Esophagus muscularis mucosa (tissue), 4 donors: ENCODE results near the gene SLCO3A1. TPM values are rescaled to one million over a fixed set of nuclear protein-coding genes. Genes with fewer than 3 reads are reported as not detected.

Source experiments
- DNase-seq: peaks from one replicate; pipeline ENCODE4 v3.0.0-alpha.2; 2017; ENCODE audit errors: extremely low spot score
- H3K27ac ChIP-seq, 4 donors: fragments of 200-600 bp; sonication (generic); replicated peaks in 1 of 4; 1 replicate in 3 of 4; 2 replicates in 1 of 4; pipeline ENCODE4 v1.5.1; 2016 to 2019; ENCODE audit warnings: mild to moderate bottlenecking in 1 of 4
- H3K27me3 ChIP-seq, 4 donors: fragments of 200-600 bp; sonication (generic); one replicate each; pipeline versions ENCODE4 v1.5.1 to v1.6.0; 2016 to 2019
- H3K36me3 ChIP-seq, 4 donors: fragments of 200-600 bp; sonication (generic); one replicate each; pipeline ENCODE4 v1.5.1; 2016 to 2019
- H3K4me1 ChIP-seq, 4 donors: fragments of 200-600 bp; sonication (generic); one replicate each; pipeline ENCODE4 v1.5.1; 2016 to 2019
- H3K4me3 ChIP-seq, 4 donors: fragments of 200-600 bp; sonication (generic); 1 replicate in 2 of 4; 2 replicates in 2 of 4; pipeline ENCODE4 v1.5.1; 2016 to 2019; ENCODE audit warnings: mild to moderate bottlenecking in 4 of 4, moderate library complexity in 1 of 4
- H3K9me3 ChIP-seq, 4 donors: fragments of 200-600 bp; sonication (generic); 1 replicate in 3 of 4; 2 replicates in 1 of 4; pipeline ENCODE4 v1.5.1; 2016 to 2019
- CTCF ChIP-seq, 3 experiments: fragments of 200-600 bp in 2 of 3; fragments of 450-650 bp in 1 of 3; sonication (generic) in 2 of 3; IDR thresholded peaks; one replicate each; pipeline ENCODE4 v1.5.1; 2017 to 2019; ENCODE audit warnings: antibody characterized with exemption in 3 of 3, mild to moderate bottlenecking in 2 of 3, moderate library complexity in 1 of 3
- EP300 ChIP-seq: sonication (generic); formaldehyde crosslinking; IDR thresholded peaks from one replicate; pipeline ENCODE4 v1.6.1; 2017; ENCODE audit warnings: antibody characterized with exemption
- POLR2A ChIP-seq: fragments of 450-650 bp; IDR thresholded peaks from one replicate; pipeline ENCODE4 v1.6.1; 2017; ENCODE audit warnings: antibody characterized with exemption, moderate library complexity, mild to moderate bottlenecking, low read depth
- POLR2AphosphoS5 ChIP-seq, 2 donors: sonication (generic); formaldehyde crosslinking; IDR thresholded peaks; one replicate each; pipeline ENCODE4 v1.6.1; 2017; ENCODE audit warnings: antibody characterized with exemption in 2 of 2
- WGBS: methylation state at CpG from one replicate; pipeline ENCODE4 v1.1.5; 2018; 5-methylcytosine and 5-hydroxymethylcytosine counted together
- intact Hi-C: fragments of 100-400 bp; cut with DNase I; formaldehyde crosslinking; loops from one replicate; pipeline ENCODE4 v1.15.1; 2023
- total RNA-seq, 4 donors: library from RNA; depleted of rRNA; stranded (reverse); fragments of >200 nt; gene quantifications; one replicate each; pipeline versions ENCODE4 v1.1.0 to v1.2.1, GENCODE V29; 2016

SLCO3A1 gene
- total RNA-seq, 4 donors from 2014 or later: 5.6 to 17.5 (median 12.3) TPM

- DNase-seq: no peak
- H3K4me3 ChIP-seq: no peak overlapping the region
- no peaks in the 10 kb centered on the region for H3K9me3 ChIP-seq
- no peaks in the 10 kb centered on the region for H3K27me3 ChIP-seq
- H3K4me1 ChIP-seq: peaks cover 29 to 55% (median 44%) of the 10 kb centered on the region in 4 donors
- H3K36me3 ChIP-seq: no peaks in the 10 kb centered on the region
- TF ChIP-seq POLR2AphosphoS5 (IDR thresholded peaks at IDR 0.05) (no peak), CTCF (IDR thresholded peaks at IDR 0.05) (no peak), EP300 (no peak)
- intact Hi-C loops: no loop called here
- WGBS: 68% methylated on average over 12 of the region's 12 CpGs
- no peak overlapping the region for H3K27ac ChIP-seq
Measured at GRCh38 chr15:92071045-92071634, 217.6 kb downstream of the SLCO3A1 start.

- Histone ChIP-seq H3K4me3 (no peak overlapping the region), H3K36me3 (no peaks in the 10 kb centered on the region), H3K27me3 (no peaks in the 10 kb centered on the region), H3K9me3 (no peaks in the 10 kb centered on the region), H3K27ac (no peak overlapping the region), H3K4me1 (peaks cover 29 to 68% (median 51%) of the 10 kb centered on the region in 4 donors)
- DNase-seq: no peak
- TF ChIP-seq EP300 (no peak), POLR2AphosphoS5 (IDR thresholded peaks at IDR 0.05) (no peak), POLR2A (no peak), CTCF (IDR thresholded peaks at IDR 0.05) (no peak)
- intact Hi-C loops: no loop called here
- WGBS: 64% methylated on average over 9 of the region's 9 CpGs
Measured at GRCh38 chr15:92073044-92073785, 219.7 kb downstream of the SLCO3A1 start.

GRCh38 chr15:92074101-92074500 lies 220.6 kb downstream of the SLCO3A1 start:
- no peak overlapping the region for H3K27ac ChIP-seq
- DNase-seq: no peak
- no peaks in the 10 kb centered on the region for H3K9me3 ChIP-seq
- intact Hi-C loops: no loop called here
- no peak overlapping the region for H3K4me3 ChIP-seq
- WGBS: 81% methylated on average over 4 of the region's 4 CpGs
- no peaks in the 10 kb centered on the region for H3K36me3 ChIP-seq
- no peak for TF ChIP-seq POLR2AphosphoS5 (IDR thresholded peaks at IDR 0.05)
- no peak for TF ChIP-seq POLR2A
- no peak for TF ChIP-seq CTCF (IDR thresholded peaks at IDR 0.05)
- TF ChIP-seq EP300: no peak
- H3K27me3 ChIP-seq: no peaks in the 10 kb centered on the region
- peaks cover 29 to 60% (median 45%) of the 10 kb centered on the region in 4 donors for H3K4me1 ChIP-seq

GRCh38 chr15:92074646-92075045 lies 221.1 kb downstream of the SLCO3A1 start:
- Histone ChIP-seq H3K27ac (no peak overlapping the region), H3K36me3 (no peaks in the 10 kb centered on the region), H3K9me3 (no peaks in the 10 kb centered on the region), H3K4me1 (peaks cover 29 to 55% (median 40%) of the 10 kb centered on the region in 4 donors), H3K4me3 (no peak overlapping the region), H3K27me3 (no peaks in the 10 kb centered on the region)
- TF ChIP-seq POLR2A: no peak
- no peak for TF ChIP-seq POLR2AphosphoS5 (IDR thresholded peaks at IDR 0.05)
- no peak for TF ChIP-seq CTCF (IDR thresholded peaks at IDR 0.05)
- no peak for TF ChIP-seq EP300
- no peak for DNase-seq
- intact Hi-C loops: loop anchor here (5.0 kb wide), 1 partner anchor 222 kb away; the partner anchor contains the start of gene SLCO3A1
- WGBS: 46% methylated on average over 3 of the region's 5 CpGs
